OCI-LY1 (cell line): ENCODE measurements around the gene YAP1.

ENCODE experiments used
- EZH2 ChIP-seq: fragments of 200-600 bp; sonication (generic), shearing (Covaris generic); IDR thresholded peaks from 2 replicates; pipeline ENCODE4 v1.8.0; 2017; ENCODE audit warnings: borderline replicate concordance, mixed run types, mild to moderate bottlenecking, antibody characterized with exemption, low read length, moderate library complexity, mixed read lengths
- TF ChIP-seq, protein P1 (sequence below): fragments of 200-600 bp; sonication (generic), shearing (Covaris generic); IDR thresholded peaks from 2 replicates; pipeline ENCODE4 v1.5.1; 2017; ENCODE audit warnings: mild to moderate bottlenecking, antibody characterized with exemption, low read length, moderate library complexity, mixed read lengths

GRCh38 chr11:102194990-102195389 lies 84.7 kb downstream of the YAP1 start:
- TF ChIP-seq, protein P1, sequence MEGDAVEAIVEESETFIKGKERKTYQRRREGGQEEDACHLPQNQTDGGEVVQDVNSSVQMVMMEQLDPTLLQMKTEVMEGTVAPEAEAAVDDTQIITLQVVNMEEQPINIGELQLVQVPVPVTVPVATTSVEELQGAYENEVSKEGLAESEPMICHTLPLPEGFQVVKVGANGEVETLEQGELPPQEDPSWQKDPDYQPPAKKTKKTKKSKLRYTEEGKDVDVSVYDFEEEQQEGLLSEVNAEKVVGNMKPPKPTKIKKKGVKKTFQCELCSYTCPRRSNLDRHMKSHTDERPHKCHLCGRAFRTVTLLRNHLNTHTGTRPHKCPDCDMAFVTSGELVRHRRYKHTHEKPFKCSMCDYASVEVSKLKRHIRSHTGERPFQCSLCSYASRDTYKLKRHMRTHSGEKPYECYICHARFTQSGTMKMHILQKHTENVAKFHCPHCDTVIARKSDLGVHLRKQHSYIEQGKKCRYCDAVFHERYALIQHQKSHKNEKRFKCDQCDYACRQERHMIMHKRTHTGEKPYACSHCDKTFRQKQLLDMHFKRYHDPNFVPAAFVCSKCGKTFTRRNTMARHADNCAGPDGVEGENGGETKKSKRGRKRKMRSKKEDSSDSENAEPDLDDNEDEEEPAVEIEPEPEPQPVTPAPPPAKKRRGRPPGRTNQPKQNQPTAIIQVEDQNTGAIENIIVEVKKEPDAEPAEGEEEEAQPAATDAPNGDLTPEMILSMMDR: no peak
- no peak for TF ChIP-seq EZH2
